ENCODE measurements around the gene RB1. TPM values are rescaled to one million over a fixed set of nuclear protein-coding genes. Genes with fewer than 3 reads are reported as not detected.
A peak's percentile ranks its signal among the peaks of the same experiment; 100 is the strongest.

The RB1 gene
- polyA plus RNA-seq, 2 of the 4 experiments (the other 2 are of a cell fraction) = 17.7 to 22.2 TPM

DNA sequence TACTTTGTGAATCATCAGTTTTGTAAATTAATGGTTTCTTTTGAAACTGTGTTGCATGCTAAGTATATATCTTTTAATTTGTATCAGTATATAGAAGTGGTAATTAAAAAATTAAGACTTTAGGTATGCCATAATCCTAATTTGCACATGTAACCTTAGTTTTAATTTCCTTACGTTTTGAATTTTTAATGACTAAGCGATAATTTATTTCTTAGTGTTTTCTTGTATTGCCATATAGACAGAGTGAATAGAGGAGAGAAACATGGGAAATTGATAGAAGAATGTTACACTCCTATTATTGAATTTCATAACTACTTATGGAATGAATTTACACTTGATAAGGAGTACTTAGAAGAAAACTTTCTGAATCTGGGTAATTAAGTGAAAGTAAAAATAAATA, 79.8 kb downstream of the RB1 start:
- Histone ChIP-seq H3K27ac (no peak overlapping the region), H3K4me3 (no peak overlapping the region), H3K9me3 (no peaks in the 10 kb centered on the region), H3K4me2 (no peak overlapping the region), H3K4me1 (no peaks in the 10 kb centered on the region)
- ChIA-PET POLR2A (no interaction called here), CTCF (no interaction called here)
- no peak for DNase-seq (ENCODE audit: low read depth in 1 of 2, low spot score in 1 of 2)
- TF ChIP-seq, protein P1, sequence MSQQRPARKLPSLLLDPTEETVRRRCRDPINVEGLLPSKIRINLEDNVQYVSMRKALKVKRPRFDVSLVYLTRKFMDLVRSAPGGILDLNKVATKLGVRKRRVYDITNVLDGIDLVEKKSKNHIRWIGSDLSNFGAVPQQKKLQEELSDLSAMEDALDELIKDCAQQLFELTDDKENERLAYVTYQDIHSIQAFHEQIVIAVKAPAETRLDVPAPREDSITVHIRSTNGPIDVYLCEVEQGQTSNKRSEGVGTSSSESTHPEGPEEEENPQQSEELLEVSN (IDR thresholded peaks at IDR 0.05; ENCODE audit: borderline replicate concordance, low read depth) = no peak
- peak; percentile 63 for TF ChIP-seq MAFK (IDR thresholded peaks at IDR 0.05; ENCODE audit: partially characterized antibody)
- TF ChIP-seq, protein P2, sequence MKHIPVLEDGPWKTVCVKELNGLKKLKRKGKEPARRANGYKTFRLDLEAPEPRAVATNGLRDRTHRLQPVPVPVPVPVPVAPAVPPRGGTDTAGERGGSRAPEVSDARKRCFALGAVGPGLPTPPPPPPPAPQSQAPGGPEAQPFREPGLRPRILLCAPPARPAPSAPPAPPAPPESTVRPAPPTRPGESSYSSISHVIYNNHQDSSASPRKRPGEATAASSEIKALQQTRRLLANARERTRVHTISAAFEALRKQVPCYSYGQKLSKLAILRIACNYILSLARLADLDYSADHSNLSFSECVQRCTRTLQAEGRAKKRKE (CRISPR knock-in tag; IDR thresholded peaks at IDR 0.05; ENCODE audit: low read depth) = no peak
- FAIRE-seq = no peak
- WGBS (ENCODE audit: missing lambda C conversion rate) = 85% methylated on average over 2 of the region's 2 CpGs
- ATAC-seq = no peak

DNA sequence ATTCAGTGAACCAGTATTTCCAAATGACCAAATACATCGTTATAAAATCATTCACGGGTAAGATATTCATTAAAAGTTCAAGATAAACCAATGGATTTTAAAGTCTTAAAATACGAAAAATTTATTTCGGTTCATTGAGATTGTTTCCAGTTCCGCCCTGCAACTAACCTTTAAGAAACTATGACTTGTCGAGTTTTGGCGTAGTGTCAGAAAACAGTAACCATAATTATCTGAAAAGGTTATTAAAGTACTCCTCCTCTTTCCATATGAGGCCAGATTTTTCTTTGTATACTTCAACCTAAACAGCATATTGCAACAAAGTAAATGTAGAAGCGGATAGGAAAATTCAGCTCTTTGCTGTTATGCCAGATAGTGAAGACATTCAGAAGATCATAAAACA, 83.3 kb downstream of the RB1 start:
- WGBS (ENCODE audit: missing lambda C conversion rate) = 92% methylated on average over 8 of the region's 8 CpGs
- POLR2A ChIA-PET = no interaction called here

DNA sequence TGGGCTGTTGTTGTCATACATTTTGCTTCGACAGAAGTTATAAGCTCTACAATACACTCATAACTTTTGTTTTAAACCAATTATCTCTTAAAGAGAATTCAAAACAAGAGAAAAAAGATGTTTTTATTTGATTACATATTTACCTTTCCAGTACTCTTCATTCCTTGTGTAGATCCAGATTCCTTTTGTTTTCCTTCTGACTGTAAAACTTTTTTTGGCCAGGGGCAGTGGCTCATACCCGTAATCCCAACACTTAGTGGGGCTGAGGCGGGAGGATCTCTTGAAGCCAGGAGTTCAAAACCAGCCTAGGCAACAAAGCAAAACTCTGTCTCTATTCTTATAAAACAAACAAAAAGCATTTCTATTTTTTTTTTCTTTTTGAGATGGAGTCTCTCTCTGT, 87.7 kb downstream of the RB1 start:
- TF ChIP-seq, protein P3, sequence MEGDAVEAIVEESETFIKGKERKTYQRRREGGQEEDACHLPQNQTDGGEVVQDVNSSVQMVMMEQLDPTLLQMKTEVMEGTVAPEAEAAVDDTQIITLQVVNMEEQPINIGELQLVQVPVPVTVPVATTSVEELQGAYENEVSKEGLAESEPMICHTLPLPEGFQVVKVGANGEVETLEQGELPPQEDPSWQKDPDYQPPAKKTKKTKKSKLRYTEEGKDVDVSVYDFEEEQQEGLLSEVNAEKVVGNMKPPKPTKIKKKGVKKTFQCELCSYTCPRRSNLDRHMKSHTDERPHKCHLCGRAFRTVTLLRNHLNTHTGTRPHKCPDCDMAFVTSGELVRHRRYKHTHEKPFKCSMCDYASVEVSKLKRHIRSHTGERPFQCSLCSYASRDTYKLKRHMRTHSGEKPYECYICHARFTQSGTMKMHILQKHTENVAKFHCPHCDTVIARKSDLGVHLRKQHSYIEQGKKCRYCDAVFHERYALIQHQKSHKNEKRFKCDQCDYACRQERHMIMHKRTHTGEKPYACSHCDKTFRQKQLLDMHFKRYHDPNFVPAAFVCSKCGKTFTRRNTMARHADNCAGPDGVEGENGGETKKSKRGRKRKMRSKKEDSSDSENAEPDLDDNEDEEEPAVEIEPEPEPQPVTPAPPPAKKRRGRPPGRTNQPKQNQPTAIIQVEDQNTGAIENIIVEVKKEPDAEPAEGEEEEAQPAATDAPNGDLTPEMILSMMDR (IDR thresholded peaks at IDR 0.05) = no peak
- TF ChIP-seq ZC3H11A (IDR thresholded peaks at IDR 0.05) (no peak), RAD21 (conservative IDR thresholded peaks at IDR 0.05 in 1 of 2, IDR thresholded peaks at IDR 0.05 in 1 of 2) (no peak), HEYL (CRISPR knock-in tag; IDR thresholded peaks at IDR 0.05) (no peak), CEBPB (IDR thresholded peaks at IDR 0.05) (no peak), KDM5A (IDR thresholded peaks at IDR 0.05) (no peak)
- Histone ChIP-seq H3K4me3 (no peak overlapping the region), H3K4me2 (no peak overlapping the region), H3K27ac (no peak overlapping the region), H3K9me3 (peaks cover 7% of the 10 kb centered on the region; the same call in 2 of the 3 replicates), H3K4me1 (no peaks in the 10 kb centered on the region)
- POLR2A ChIA-PET = no interaction called here
- DNase-seq (ENCODE audit: low read depth in 1 of 2, low spot score in 1 of 2) (no peak), FAIRE-seq (no peak), ATAC-seq (no peak)
- CTCF ChIA-PET = no interaction called here
- 88% methylated on average over 3 of the region's 3 CpGs for WGBS (ENCODE audit: missing lambda C conversion rate)

More for the DNA sequence above, 83.3 kb downstream of the RB1 start:
- H3K4me2 ChIP-seq = no peak overlapping the region
- H3K27ac ChIP-seq = no peak overlapping the region
- no peaks in the 10 kb centered on the region for H3K4me1 ChIP-seq
- no peak overlapping the region for H3K4me3 ChIP-seq
- DNase-seq (ENCODE audit: low read depth in 1 of 2, low spot score in 1 of 2) = no peak
- TF ChIP-seq ZNF302 (CRISPR knock-in tag; IDR thresholded peaks at IDR 0.05) (no peak), PHF8 (IDR thresholded peaks at IDR 0.05; ENCODE audit: borderline replicate concordance, low read depth) (no peak), TFCP2L1 (CRISPR knock-in tag; IDR thresholded peaks at IDR 0.05) (no peak), BHLHE40 (IDR thresholded peaks at IDR 0.05; ENCODE audit: low read depth, low read length) (no peak), ZFP36 (IDR thresholded peaks at IDR 0.05; ENCODE audit: borderline replicate concordance, partially characterized antibody) (no peak), ZSCAN20 (CRISPR knock-in tag; IDR thresholded peaks at IDR 0.05) (no peak), MYC (IDR thresholded peaks at IDR 0.05; ENCODE audit: borderline replicate concordance, low read length) (no peak), FOSL2 (IDR thresholded peaks at IDR 0.05) (no peak), FOSL2 (CRISPR knock-in tag; IDR thresholded peaks at IDR 0.05) (no peak), SREBF2 (IDR thresholded peaks at IDR 0.05) (no peak), JUN (IDR thresholded peaks at IDR 0.05) (no peak), HOXB13 (CRISPR knock-in tag; IDR thresholded peaks at IDR 0.05; ENCODE audit: low read depth) (no peak), POLR2AphosphoS2 (conservative IDR thresholded peaks at IDR 0.05; ENCODE audit: low read length) (no peak), NPAS2 (CRISPR knock-in tag; IDR thresholded peaks at IDR 0.05; ENCODE audit: borderline replicate concordance) (no peak), GATA3 (IDR thresholded peaks at IDR 0.05; ENCODE audit: borderline replicate concordance) (no peak), EHMT2 (IDR thresholded peaks at IDR 0.05; ENCODE audit: low read depth) (no peak)
- TF ChIP-seq, protein P1 (IDR thresholded peaks at IDR 0.05; ENCODE audit: borderline replicate concordance, low read depth) = no peak
- ATAC-seq = no peak
- no peaks in the 10 kb centered on the region for H3K9me3 ChIP-seq
- CTCF ChIA-PET = interaction anchor here (1.6 kb wide), 1 partner anchor 10 kb away, joined by 5 read pairs; no protein-coding TSS in a partner anchor
- no peak for FAIRE-seq

Measured in A549 (cell line).